ENCODE data around the gene KRT85. TPM values are rescaled to one million over a fixed set of nuclear protein-coding genes. Genes with fewer than 3 reads are reported as not detected.

Gene KRT85
- total and polyA plus RNA-seq, 10 of the 15 experiments (the other 5 are each of a cell fraction or from before 2014, with no cell fraction given), result 0.05 to 0.18 (median 0.11) TPM; not detected in 6

- Histone ChIP-seq H3K4me2 (ENCODE audit: control insufficient read depth, insufficient read depth) (no peak overlapping the region), H4K20me1 (ENCODE audit: control insufficient read depth, insufficient read depth) (no peaks in the 10 kb centered on the region), H2AFZ (ENCODE audit: control insufficient read depth, low read depth, low read length) (no peak overlapping the region), H3K36me3 (ENCODE audit: control insufficient read depth in 2 of 2, insufficient read depth in 2 of 2, low read length in 1 of 2) (no peaks in the 10 kb centered on the region), H3K9me3 (replicated peaks; ENCODE audit: control insufficient read depth, insufficient read depth, low read length) (no peaks in the 10 kb centered on the region), H3K27ac (ENCODE audit: control insufficient read depth, insufficient read depth) (no peak overlapping the region), H3K4me3 (no peak overlapping the region), H3K79me2 (ENCODE audit: control insufficient read depth, insufficient read depth, low read length) (no peaks in the 10 kb centered on the region), H3K9ac (ENCODE audit: control insufficient read depth, insufficient read depth, low read length) (no peak overlapping the region), H3K27me3 (replicated peaks in 1 of 2; ENCODE audit: control insufficient read depth in 2 of 2, insufficient read depth in 2 of 2, low read length in 1 of 2) (0 out of 4 replicates have a peak, but pooled peaks cover 0 to 3% of the 10 kb centered on the region in 2 experiments), H3K4me1 (ENCODE audit: control insufficient read depth, insufficient read depth, low read length) (peaks cover 12% of the 10 kb centered on the region)
- in situ Hi-C loops (cut with MboI), result no loop called here
- ChIA-PET CTCF (no interaction called here), RAD21 (ENCODE audit: unreplicated experiment) (no interaction called here), SMC1A (ENCODE audit: uncharacterized antibody, unreplicated experiment) (interaction anchor here (1.3 kb wide), 1 partner anchor 17 kb away, joined by 3 read pairs; no protein-coding TSS in a partner anchor), POLR2A (no interaction called here)
- no peak for DNase-seq (ENCODE audit: low read depth, low spot score)
- TF ChIP-seq NBN (IDR thresholded peaks at IDR 0.05) (no peak), CBX3 (IDR thresholded peaks at IDR 0.05; ENCODE audit: borderline replicate concordance, low read depth) (no peak), SRF (IDR thresholded peaks at IDR 0.05; ENCODE audit: low read depth in 2 of 2, low read length in 2 of 2) (no peak), MEF2B (IDR thresholded peaks at IDR 0.05; ENCODE audit: partially characterized antibody, poor library complexity, severe bottlenecking) (no peak), ZNF217 (IDR thresholded peaks at IDR 0.05) (no peak), ZNF592 (IDR thresholded peaks at IDR 0.05) (no peak), E4F1 (IDR thresholded peaks at IDR 0.05; ENCODE audit: borderline replicate concordance, partially characterized antibody) (no peak), YBX1 (IDR thresholded peaks at IDR 0.05) (no peak), IKZF1 (conservative IDR thresholded peaks at IDR 0.05) (no peak)
- no TSS peak for BruUV-seq (replicated peaks)
- ATAC-seq, result no peak
- FAIRE-seq, result no peak
- intact Hi-C loops (cut with micrococcal nuclease; ENCODE audit: unreplicated experiment), result no loop called here
- WGBS (ENCODE audit: insufficient coverage, insufficient replicate concordance, low lambda C conversion rate, missing lambda C conversion rate), result 69% methylated on average over 20 of the region's 20 CpGs
Observed at GRCh38 chr12:52356762-52357580, 10.3 kb downstream of the KRT85 start.
